ENCODE data around the gene SLC7A1. TPM values are rescaled to one million over a fixed set of nuclear protein-coding genes. Genes with fewer than 3 reads are reported as not detected.

SLC7A1 gene
- total RNA-seq, 1 experiment from 2014 or later, result 45.4 TPM

DNA sequence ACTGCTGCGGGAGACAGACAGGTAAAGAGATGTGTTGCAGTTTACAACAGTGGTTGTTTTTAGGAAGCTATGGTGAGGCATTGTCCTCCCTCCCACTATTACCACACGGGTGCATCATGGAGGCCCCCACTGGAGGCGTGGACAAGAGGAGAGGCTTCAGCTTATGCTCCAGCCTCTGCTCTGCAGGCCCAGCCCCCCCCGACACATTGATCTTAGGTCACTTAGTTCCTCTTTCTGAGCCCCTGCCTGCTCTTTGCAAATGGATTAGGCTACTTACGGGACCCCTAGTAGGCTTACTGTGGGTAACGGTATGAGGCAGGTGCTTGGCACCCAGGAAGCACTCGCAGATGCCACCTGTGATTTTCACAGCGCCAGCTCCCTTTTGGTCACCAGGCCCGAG, 123.9 kb downstream of the SLC7A1 start:
- Histone ChIP-seq H4K20me1 (ENCODE audit: insufficient read depth, low read depth, low read length) (no peaks in the 10 kb centered on the region), H3K36me3 (ENCODE audit: insufficient read depth, low read length) (no peaks in the 10 kb centered on the region), H3K27ac (ENCODE audit: low read length) (no peak overlapping the region), H3K4me1 (ENCODE audit: low read length) (peaks cover 25% of the 10 kb centered on the region), H3K9ac (ENCODE audit: low read length) (no peak overlapping the region), H3K9me3 (ENCODE audit: low read length) (no peaks in the 10 kb centered on the region), H3K4me2 (ENCODE audit: low read depth, low read length, poor library complexity, severe bottlenecking) (peak overlapping the region; percentile 13), H3K79me2 (ENCODE audit: low read length) (no peaks in the 10 kb centered on the region), H3K4me3 (ENCODE audit: low read length) (no peak overlapping the region), H3K9me2 (replicated peaks; ENCODE audit: insufficient read depth, low read length) (no peaks in the 10 kb centered on the region), H3K27me3 (ENCODE audit: low read length) (no peaks in the 10 kb centered on the region), H2AFZ (ENCODE audit: low read length) (no peak overlapping the region)
- DNase-seq, result peak; percentile 65

DNA sequence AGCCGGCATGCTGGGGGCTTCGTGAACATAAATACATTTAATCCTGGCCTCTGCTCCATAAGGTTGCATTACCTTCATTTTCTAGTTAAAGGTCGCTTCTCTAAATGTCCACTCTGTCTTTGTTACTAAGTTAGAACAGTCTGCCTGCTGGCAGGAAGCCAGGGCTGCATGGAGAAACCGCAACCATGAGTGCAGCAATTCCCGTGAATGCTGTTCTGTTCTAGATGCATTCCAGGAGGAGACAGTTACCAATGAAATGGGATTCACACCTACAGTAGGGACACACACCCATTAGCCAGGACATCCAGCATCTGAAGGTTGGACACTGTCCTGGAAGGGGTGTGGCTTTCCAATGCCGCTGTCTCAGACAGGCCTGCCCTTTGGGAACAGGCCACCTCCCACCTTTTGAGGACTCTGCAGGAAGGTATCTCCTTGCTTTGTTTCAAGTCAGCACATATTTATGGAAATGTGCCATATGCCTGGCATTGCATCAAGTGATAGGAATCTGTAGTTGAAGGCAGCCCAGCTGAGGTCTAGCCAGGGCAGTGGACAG, 129.7 kb downstream of the SLC7A1 start:
- H3K9ac ChIP-seq (ENCODE audit: low read length), result no peak overlapping the region
- DNase-seq, result no peak

DNA sequence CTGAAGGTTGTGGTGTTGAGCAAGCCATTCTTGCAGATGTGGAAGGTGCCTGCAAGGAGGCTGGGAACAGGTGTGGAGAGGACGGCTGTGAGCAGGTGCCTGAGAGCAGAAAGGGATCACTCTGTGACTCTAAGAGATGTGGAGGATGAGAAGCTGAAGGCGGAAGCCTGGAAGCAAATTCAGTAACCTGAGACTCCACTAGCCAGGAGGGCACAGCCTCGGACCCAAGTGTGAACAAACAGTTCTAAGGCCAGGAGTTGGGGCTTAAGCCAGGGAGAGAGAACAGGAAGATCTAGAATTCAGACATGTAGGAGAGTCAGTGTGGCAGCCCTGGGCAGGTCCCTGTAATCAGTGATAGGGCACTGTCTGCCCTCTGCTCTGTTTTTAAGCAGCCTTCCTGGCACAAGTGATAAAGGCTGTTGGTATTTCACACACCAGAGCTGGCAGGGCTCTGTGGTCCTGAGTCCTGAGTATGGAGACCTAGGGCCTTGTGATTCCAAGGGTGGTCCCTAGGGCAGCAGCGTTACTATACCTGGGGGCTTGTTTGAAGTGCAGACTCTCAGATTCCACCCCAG, 131.3 kb downstream of the SLC7A1 start:
- Histone ChIP-seq H3K4me3 (ENCODE audit: low read length) (no peak overlapping the region), H3K27me3 (ENCODE audit: low read length) (no peaks in the 10 kb centered on the region), H3K27ac (ENCODE audit: low read length) (no peak overlapping the region), H3K4me2 (ENCODE audit: low read depth, low read length, poor library complexity, severe bottlenecking) (no peak overlapping the region), H2AFZ (ENCODE audit: low read length) (no peak overlapping the region), H3K79me2 (ENCODE audit: low read length) (no peaks in the 10 kb centered on the region), H3K9me3 (ENCODE audit: low read length) (no peaks in the 10 kb centered on the region), H3K9ac (ENCODE audit: low read length) (no peak overlapping the region), H4K20me1 (ENCODE audit: insufficient read depth, low read depth, low read length) (no peaks in the 10 kb centered on the region), H3K4me1 (ENCODE audit: low read length) (peaks cover 9% of the 10 kb centered on the region), H3K9me2 (replicated peaks; ENCODE audit: insufficient read depth, low read length) (no peaks in the 10 kb centered on the region), H3K36me3 (ENCODE audit: insufficient read depth, low read length) (no peaks in the 10 kb centered on the region)
- no peak for DNase-seq

More for the DNA sequence above, 129.7 kb downstream of the SLC7A1 start:
- no peaks in the 10 kb centered on the region for H3K9me2 ChIP-seq (replicated peaks; ENCODE audit: insufficient read depth, low read length)
- no peak overlapping the region for H2AFZ ChIP-seq (ENCODE audit: low read length)
- no peak overlapping the region for H3K4me2 ChIP-seq (ENCODE audit: low read depth, low read length, poor library complexity, severe bottlenecking)
- H3K9me3 ChIP-seq (ENCODE audit: low read length), result no peaks in the 10 kb centered on the region
- H3K36me3 ChIP-seq (ENCODE audit: insufficient read depth, low read length), result no peaks in the 10 kb centered on the region
- peaks cover 4% of the 10 kb centered on the region; the same call in 1 of the 2 replicates for H3K4me1 ChIP-seq (ENCODE audit: low read length)
- no peak overlapping the region for H3K27ac ChIP-seq (ENCODE audit: low read length)
- H3K79me2 ChIP-seq (ENCODE audit: low read length), result no peaks in the 10 kb centered on the region
- no peaks in the 10 kb centered on the region for H4K20me1 ChIP-seq (ENCODE audit: insufficient read depth, low read depth, low read length)
- no peaks in the 10 kb centered on the region for H3K27me3 ChIP-seq (ENCODE audit: low read length)
- H3K4me3 ChIP-seq (ENCODE audit: low read length), result no peak overlapping the region

- Histone ChIP-seq H3K4me3 (ENCODE audit: low read length) (no peak overlapping the region), H2AFZ (ENCODE audit: low read length) (no peak overlapping the region), H3K9me2 (replicated peaks; ENCODE audit: insufficient read depth, low read length) (no peaks in the 10 kb centered on the region), H3K79me2 (ENCODE audit: low read length) (no peaks in the 10 kb centered on the region), H3K36me3 (ENCODE audit: insufficient read depth, low read length) (no peaks in the 10 kb centered on the region), H3K4me1 (ENCODE audit: low read length) (peaks cover 9% of the 10 kb centered on the region), H3K27ac (ENCODE audit: low read length) (no peak overlapping the region), H3K9me3 (ENCODE audit: low read length) (no peaks in the 10 kb centered on the region), H4K20me1 (ENCODE audit: insufficient read depth, low read depth, low read length) (no peaks in the 10 kb centered on the region), H3K27me3 (ENCODE audit: low read length) (no peaks in the 10 kb centered on the region), H3K4me2 (ENCODE audit: low read depth, low read length, poor library complexity, severe bottlenecking) (no peak overlapping the region), H3K9ac (ENCODE audit: low read length) (no peak overlapping the region)
- DNase-seq, result no peak
Observed at GRCh38 chr13:29459813-29460355, 135.6 kb downstream of the SLC7A1 start.

All from Karpas-422 (cell line).